IMR-90 (cell line): ENCODE data around the gene GNB1L. TPM values are rescaled to one million over a fixed set of nuclear protein-coding genes. Genes with fewer than 3 reads are reported as not detected.

Source experiments
- ATAC-seq: fragments of 200-7000 bp; cut with Tn5 transposase; 2 replicates; pipeline ENCODE4 v1.9.1; 2020; ENCODE audit warnings: low read depth, mild to moderate bottlenecking, moderate library complexity
- BruUV-seq: library from RNA; stranded (reverse); fragments of 400-500 nt; replicated peaks from 2 replicates; lab custom pipeline; 2021; lab: Mats Ljungman, UMichigan
- CTCF ChIA-PET: fragments of 300-600 bp; formaldehyde crosslinking; extraction: SDS; loops from one replicate; lab custom pipeline; 2021; ENCODE audit warnings: antibody characterized with exemption; lab: Yijun Ruan, JAX
- POLR2A ChIA-PET: fragments of 300-600 bp; sonication (Branson Sonifier 250); formaldehyde crosslinking; loops from one replicate; lab custom pipeline; 2022; ENCODE audit warnings: antibody characterized with exemption; ENCODE audit not compliant: unreplicated experiment; lab: Charles Lee
- DNase-seq: peaks from one replicate; pipeline ENCODE4 v3.0.0; 2013
- H2AFZ ChIP-seq: replicated peaks from 2 replicates; pipeline ENCODE3; 2013; ENCODE audit warnings: low read length, mild to moderate bottlenecking; ENCODE audit not compliant: poor library complexity
- H2AK5ac ChIP-seq: 2 replicates; pipeline ENCODE4 v1.6.1; 2013; ENCODE audit warnings: low read depth, low read length, inconsistent platforms
- H2AK9ac ChIP-seq: replicated peaks from 2 replicates; pipeline ENCODE3; 2013; ENCODE audit warnings: mild to moderate bottlenecking, low read depth, low read length, moderate library complexity; ENCODE audit not compliant: poor library complexity
- H2BK120ac ChIP-seq: 2 replicates; pipeline ENCODE4 v1.6.1; 2013; ENCODE audit warnings: low read depth, low read length, inconsistent platforms
- H2BK15ac ChIP-seq: 3 replicates; pipeline ENCODE4 v1.6.1; 2013; ENCODE audit warnings: low read depth, low read length, inconsistent platforms
- H2BK20ac ChIP-seq: 2 replicates; pipeline ENCODE4 v1.6.1; 2013; ENCODE audit warnings: low read depth, mild to moderate bottlenecking, inconsistent platforms, low read length, moderate library complexity
- H2BK5ac ChIP-seq: 2 replicates; pipeline ENCODE4 v1.6.1; 2013; ENCODE audit warnings: mild to moderate bottlenecking, low read depth, low read length, inconsistent platforms; ENCODE audit not compliant: poor library complexity, severe bottlenecking
- H3K14ac ChIP-seq: replicated peaks from 2 replicates; pipeline ENCODE4 v1.6.1; 2013; ENCODE audit warnings: low read depth, low read length, inconsistent platforms
- H3K18ac ChIP-seq: 2 replicates; pipeline ENCODE4 v1.6.1; 2013; ENCODE audit warnings: low read depth, low read length, control low read depth
- H3K23ac ChIP-seq: 2 replicates; pipeline ENCODE4 v1.6.1; 2013; ENCODE audit warnings: low read depth, low read length, inconsistent platforms
- H3K27ac ChIP-seq: 2 replicates; pipeline ENCODE4 v1.5.1; 2013; ENCODE audit warnings: mild to moderate bottlenecking, control low read depth, low read length; ENCODE audit not compliant: insufficient read depth
- H3K27me3 ChIP-seq: 2 replicates; pipeline ENCODE4 v1.6.1; 2013; ENCODE audit warnings: low read length; ENCODE audit not compliant: control insufficient read depth, insufficient read depth
- H3K36me3 ChIP-seq: 2 replicates; pipeline ENCODE4 v1.6.1; 2013; ENCODE audit warnings: low read length, mixed read lengths; ENCODE audit not compliant: control insufficient read depth, insufficient read depth
- H3K4ac ChIP-seq: 2 replicates; pipeline ENCODE4 v1.6.1; 2013; ENCODE audit warnings: low read depth, low read length, inconsistent platforms
- H3K4me1 ChIP-seq: 2 replicates; pipeline ENCODE4 v1.6.1; 2013; ENCODE audit warnings: low read length, mixed read lengths; ENCODE audit not compliant: control insufficient read depth, insufficient read depth
- H3K4me2 ChIP-seq: 2 replicates; pipeline ENCODE4 v1.6.1; 2013; ENCODE audit warnings: low read depth, mild to moderate bottlenecking, control low read depth, low read length, moderate library complexity
- H3K4me3 ChIP-seq: 2 replicates; pipeline ENCODE4 v1.5.1; 2013; ENCODE audit warnings: low read depth, mild to moderate bottlenecking, control low read depth, low read length, moderate library complexity; ENCODE audit not compliant: insufficient read depth
- H3K56ac ChIP-seq: 2 replicates; pipeline ENCODE4 v1.6.1; 2013; ENCODE audit warnings: low read length, inconsistent platforms; ENCODE audit not compliant: insufficient read depth; ENCODE audit errors: extremely low read depth
- H3K79me1 ChIP-seq, 2 experiments: 2 replicates each; pipeline ENCODE4 v1.6.1; 2013; ENCODE audit warnings: low read length in 2 of 2, inconsistent platforms in 1 of 2, low read depth in 1 of 2
- H3K9ac ChIP-seq: 2 replicates; pipeline ENCODE4 v1.6.1; 2013; ENCODE audit warnings: low read depth, low read length, control low read depth
- H3K9me1 ChIP-seq: 2 replicates; pipeline ENCODE4 v1.6.1; 2013; ENCODE audit warnings: low read length, inconsistent platforms; ENCODE audit not compliant: insufficient read depth
- H3K9me3 ChIP-seq: 2 replicates; pipeline ENCODE4 v1.6.1; 2013; ENCODE audit warnings: low read length; ENCODE audit not compliant: control insufficient read depth, insufficient read depth
- H4K20me1 ChIP-seq: 2 replicates; pipeline ENCODE4 v1.6.1; 2013; ENCODE audit warnings: low read length, inconsistent platforms; ENCODE audit not compliant: insufficient read depth
- H4K5ac ChIP-seq: 2 replicates; pipeline ENCODE4 v1.6.1; 2013; ENCODE audit warnings: mild to moderate bottlenecking, low read depth, low read length, control low read depth
- H4K8ac ChIP-seq, 2 experiments: 2 replicates each; pipeline ENCODE4 v1.6.1; 2013; ENCODE audit warnings: low read depth in 2 of 2, low read length in 2 of 2, control low read depth in 1 of 2, inconsistent platforms in 1 of 2
- H4K91ac ChIP-seq: 2 replicates; pipeline ENCODE4 v1.6.1; 2013; ENCODE audit warnings: low read depth, low read length, inconsistent platforms; ENCODE audit not compliant: insufficient read depth
- BHLHE40 ChIP-seq: fragments of 150-350 bp; IDR thresholded peaks from 2 replicates; pipeline ENCODE4 v1.6.1; 2016; ENCODE audit warnings: mild to moderate bottlenecking, low read depth, low read length
- CEBPB ChIP-seq: IDR thresholded peaks from 2 replicates; pipeline ENCODE4 v1.6.1; 2012; ENCODE audit warnings: low read depth, low read length, improper control_type of control experiment
- ELK1 ChIP-seq: fragments of 150-350 bp; IDR thresholded peaks from 2 replicates; pipeline ENCODE4 v1.6.1; 2016; ENCODE audit warnings: low read depth, mild to moderate bottlenecking, low read length, moderate library complexity, borderline replicate concordance
- MAZ ChIP-seq: IDR thresholded peaks from 2 replicates; pipeline ENCODE4 v1.6.1; 2012; ENCODE audit warnings: low read depth, mild to moderate bottlenecking, low read length, improper control_type of control experiment, moderate library complexity, borderline replicate concordance
- WGBS, 2 experiments: methylation state at CpG; one replicate each; pipeline versions ENCODE4 v1.1.5 to v1.1.7; 2013; ENCODE audit warnings: missing lambda C conversion rate in 2 of 2; ENCODE audit not compliant: insufficient read length in 1 of 2; ENCODE audit errors: extremely low coverage in 2 of 2; 5-methylcytosine and 5-hydroxymethylcytosine counted together
- dilution Hi-C: fragments of 300-500 bp; cut with HindIII; formaldehyde crosslinking; loops from one replicate; pipeline ENCODE4 v1.14.3; 2018; ENCODE audit warnings: low sequenced_read_pairs; ENCODE audit not compliant: unreplicated experiment
- in situ Hi-C: fragments of 300-500 bp; cut with MboI; formaldehyde crosslinking; loops from 3 replicates; pipeline ENCODE4 v1.14.3; 2019; ENCODE audit warnings: low sequenced_read_pairs, inconsistent platforms, mixed read lengths
- intact Hi-C: fragments of 100-400 bp; cut with micrococcal nuclease; formaldehyde crosslinking; loops from 2 replicates; pipeline ENCODE4 v1.10.0; 2022
- polyA plus RNA-seq, 3 experiments: library from polyadenylated mRNA; depleted of rRNA; stranded (reverse); fragments of >200 nt; gene quantifications; 2 replicates each; pipeline ENCODE4 v1.2.3, GENCODE V29; 2012; ENCODE audit warnings: low replicate concordance in 1 of 3
- total RNA-seq: library from RNA; depleted of rRNA; stranded (reverse); fragments of >200 nt; gene quantifications from 2 replicates; pipeline ENCODE4 v1.2.3, GENCODE V29; 2012

Gene GNB1L
- total and polyA plus RNA-seq, 2 of the 4 experiments (the other 2 are of a cell fraction): 2.5 to 4.4 TPM

- no CpG with 5 or more reads among the region's 8 CpGs for WGBS, 2 experiments
- Histone ChIP-seq H2BK120ac (no peak overlapping the region), H3K4ac (no peak overlapping the region), H3K4me2 (no peak overlapping the region), H2BK5ac (no peak overlapping the region), H4K20me1 (no peaks in the 10 kb centered on the region), H2BK20ac (no peak overlapping the region), H3K27me3 (no peaks in the 10 kb centered on the region), H3K4me1 (peaks cover 7% of the 10 kb centered on the region; the same call in 1 of the 2 replicates), H3K36me3 (no peaks in the 10 kb centered on the region), H3K56ac (no peak overlapping the region), H4K8ac (no peak overlapping the region), H3K14ac (no peak overlapping the region), H2BK15ac (no peak overlapping the region), H3K9me1 (no peaks in the 10 kb centered on the region; the same call in 1 of the 2 replicates), H2AK5ac (no peak overlapping the region), H3K27ac (no peak overlapping the region), H2AK9ac (no peak overlapping the region), H3K23ac (no peak overlapping the region), H3K9me3 (no peaks in the 10 kb centered on the region), H4K91ac (no peak overlapping the region), H3K9ac (no peak overlapping the region), H4K5ac (no peak overlapping the region), H3K18ac (no peak overlapping the region), H2AFZ (no peak overlapping the region), H3K79me1 (peaks cover 11 to 17% of the 10 kb centered on the region in 2 experiments), H3K4me3 (no peak overlapping the region)
- intact Hi-C loops (no loop called here), dilution Hi-C loops (no loop called here), in situ Hi-C loops (no loop called here)
- ChIA-PET CTCF (no interaction called here), POLR2A (no interaction called here)
- DNase-seq (no peak), ATAC-seq (no peak)
- TF ChIP-seq BHLHE40 (no peak), CEBPB (no peak), ELK1 (no peak), MAZ (no peak)
- no TSS peak for BruUV-seq
These were observed 5.3 kb upstream of the GNB1L start for GRCh38 chr22:19859861-19860510.
